GM18907 (cell line): ENCODE data around the gene KCTD16.

Source experiments
- ATAC-seq: cut with Tn5 transposase; IDR thresholded peaks from one replicate; pipeline ENCODE4 v1.9.1; 2021; ENCODE audit warnings: mild to moderate bottlenecking, moderate library complexity; ENCODE audit not compliant: unreplicated experiment

The KCTD16 gene

GRCh38 chr5:144448457-144448856 is 277.8 kb downstream of the KCTD16 start:
- ATAC-seq: no peak

- no peak for ATAC-seq
Observed at GRCh38 chr5:144451187-144451973, 280.7 kb downstream of the KCTD16 start.

DNA sequence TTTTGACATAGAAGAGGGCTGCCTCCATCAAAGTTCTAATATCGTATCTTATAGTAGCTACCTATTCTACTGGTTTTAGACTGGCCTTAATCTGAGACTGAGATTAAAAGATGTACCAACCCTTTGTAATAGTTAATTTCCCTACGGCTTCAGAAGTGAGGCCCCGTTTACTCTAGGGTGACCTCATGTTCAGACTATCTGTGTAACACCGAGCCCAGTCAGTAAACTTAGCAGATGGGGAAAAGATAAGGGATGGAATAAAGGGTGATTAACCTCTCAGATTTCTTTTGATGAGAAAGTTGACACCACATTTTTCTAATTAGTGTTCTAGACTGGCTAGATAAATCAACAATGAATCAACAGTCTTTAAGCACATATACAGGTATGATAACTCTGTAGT is 283.1 kb downstream of the KCTD16 start:
- no peak for ATAC-seq

GRCh38 chr5:144457160-144457559 is 286.5 kb downstream of the KCTD16 start:
- ATAC-seq: no peak

- no peak for ATAC-seq
Observed at GRCh38 chr5:144458216-144458615, 287.5 kb downstream of the KCTD16 start.

GRCh38 chr5:144460600-144460999 is 289.9 kb downstream of the KCTD16 start:
- no peak for ATAC-seq

DNA sequence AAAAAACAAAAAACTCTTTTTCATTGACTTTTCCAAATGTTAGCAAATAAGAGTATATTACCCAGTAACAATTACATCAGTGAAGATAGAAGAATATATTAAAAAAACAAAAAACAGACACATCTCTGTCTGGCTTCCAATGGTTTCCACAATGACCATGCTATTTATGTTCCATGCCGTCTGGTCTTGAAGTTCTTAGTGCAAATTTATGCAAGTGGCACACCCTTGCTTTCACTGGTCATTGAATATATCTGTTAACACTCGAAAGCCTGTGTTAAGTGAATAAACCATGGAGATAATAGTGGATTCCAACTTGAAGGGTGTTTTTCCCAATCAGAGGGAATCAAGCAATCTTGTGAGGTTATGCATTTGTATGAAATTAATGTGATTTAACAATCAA is 291.9 kb downstream of the KCTD16 start:
- ATAC-seq: no peak

DNA sequence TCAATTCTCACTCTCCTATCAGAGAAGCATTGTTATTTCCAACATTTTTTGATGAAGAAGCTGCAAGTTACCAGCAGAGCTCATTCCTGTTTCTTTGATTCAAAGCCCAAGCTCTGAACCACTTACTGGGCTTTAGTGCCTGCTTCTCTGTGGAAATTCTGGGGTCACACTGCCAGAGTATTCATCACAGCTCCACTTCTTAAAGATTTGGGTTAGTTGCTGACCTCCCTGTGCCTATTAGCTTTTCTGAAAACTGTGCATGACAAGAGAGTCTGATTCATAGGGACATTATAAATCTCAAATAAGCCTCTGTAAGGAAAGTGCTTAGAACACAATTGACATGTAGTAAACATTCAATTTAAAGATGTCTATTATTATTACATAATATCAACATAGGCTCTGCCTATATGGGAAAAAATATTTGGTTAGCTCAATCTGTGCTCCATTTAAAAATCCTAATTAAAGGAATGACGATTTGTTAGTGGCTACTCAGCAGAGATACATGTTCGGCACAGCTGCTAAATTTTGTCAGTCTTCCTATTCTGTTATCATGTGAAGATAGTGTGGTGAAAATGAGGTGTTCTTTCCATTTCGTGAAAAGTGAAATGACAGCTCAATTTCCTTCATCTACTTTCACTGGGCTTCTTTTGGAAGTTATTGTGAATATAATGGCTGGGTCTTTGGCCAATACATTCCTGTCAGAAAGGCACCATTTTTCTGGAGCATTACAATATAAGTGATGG is 293.0 kb downstream of the KCTD16 start:
- ATAC-seq: no peak

- no peak for ATAC-seq
Observed at GRCh38 chr5:144464306-144464705, 293.6 kb downstream of the KCTD16 start.

DNA sequence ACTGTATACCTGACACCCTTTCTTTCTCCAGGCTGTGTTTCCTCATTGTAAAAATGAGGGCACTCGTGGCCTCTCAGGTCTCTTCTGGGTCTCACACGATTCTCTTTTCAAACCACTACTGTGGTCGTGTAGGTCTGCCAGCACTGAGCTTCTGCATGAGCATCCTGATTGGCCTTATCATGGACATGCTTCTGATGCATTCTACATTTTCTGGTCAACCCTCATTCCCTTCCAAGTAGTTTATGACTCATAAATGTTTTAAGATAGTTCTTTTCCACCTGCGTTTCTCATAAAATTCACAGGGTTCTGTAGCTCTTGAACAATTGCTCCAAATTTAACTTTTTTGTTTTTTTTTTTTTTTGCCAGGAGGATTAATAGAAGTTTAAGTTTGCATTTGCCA is 294.8 kb downstream of the KCTD16 start:
- ATAC-seq: no peak

DNA sequence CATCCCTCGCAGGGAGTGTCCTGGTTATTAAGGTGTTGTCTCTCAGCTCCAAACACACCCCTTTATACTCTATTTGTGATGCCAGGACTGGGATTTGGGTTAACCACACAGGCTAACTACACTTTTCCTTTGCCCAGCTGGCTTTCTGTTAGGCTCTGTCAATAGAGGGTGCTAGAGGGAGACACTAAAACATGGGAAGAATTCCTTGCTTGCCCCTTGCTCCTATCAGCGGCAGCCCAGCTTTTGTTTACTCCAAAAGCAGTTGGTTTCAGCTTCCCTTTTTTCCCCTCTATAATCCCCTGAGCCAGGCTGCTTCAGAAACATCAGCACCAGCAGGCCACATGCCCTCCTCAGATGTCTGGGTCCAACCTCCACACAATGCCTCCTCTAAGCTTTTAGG is 297.1 kb downstream of the KCTD16 start:
- no peak for ATAC-seq

GRCh38 chr5:144468571-144468970 is 297.9 kb downstream of the KCTD16 start:
- no peak for ATAC-seq

- ATAC-seq: no peak
Observed at GRCh38 chr5:144469106-144469505, 298.4 kb downstream of the KCTD16 start.

DNA sequence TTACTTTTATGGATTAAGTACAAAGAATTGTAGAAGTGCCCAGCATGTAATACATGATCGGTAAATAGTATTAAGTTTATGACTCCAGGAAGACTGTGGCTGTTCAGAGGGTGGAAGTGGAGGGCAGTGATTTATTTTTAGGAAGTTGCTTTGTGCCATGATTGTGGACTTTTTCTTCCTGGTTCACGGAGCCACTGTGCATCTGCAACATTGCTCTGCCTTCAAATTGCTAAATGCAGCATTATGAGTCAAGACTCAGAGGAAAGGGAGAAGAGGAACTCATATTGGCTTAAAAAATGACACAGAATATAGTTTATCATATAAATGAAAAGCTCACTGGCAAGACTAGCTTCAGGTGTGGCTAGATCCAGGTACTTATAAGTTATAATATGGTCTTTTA is 301.5 kb downstream of the KCTD16 start:
- ATAC-seq: no peak

- no peak for ATAC-seq
Observed at GRCh38 chr5:144473650-144474049, 303.0 kb downstream of the KCTD16 start.

DNA sequence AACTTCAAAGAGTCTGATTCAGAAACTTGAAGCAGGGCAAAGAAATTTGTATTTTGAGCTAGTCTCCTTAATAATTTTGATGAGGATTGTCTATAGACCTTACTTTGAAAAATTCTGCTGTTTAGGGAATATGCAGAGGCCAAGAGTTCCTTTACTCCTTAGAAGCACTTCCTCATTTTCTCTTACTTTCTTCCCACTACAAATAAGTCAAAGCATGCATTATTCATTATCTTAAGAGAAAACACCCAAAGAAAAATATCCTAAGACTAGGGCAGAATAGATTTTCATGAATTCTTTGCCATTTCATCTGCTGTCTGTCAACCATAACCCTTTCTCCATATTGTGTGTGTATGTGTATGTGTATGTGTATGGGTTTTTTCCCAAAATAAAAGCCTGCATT is 307.9 kb downstream of the KCTD16 start:
- ATAC-seq: no peak

GRCh38 chr5:144481861-144482260 is 311.2 kb downstream of the KCTD16 start:
- ATAC-seq: no peak

GRCh38 chr5:144484124-144484897 is 313.6 kb downstream of the KCTD16 start:
- no peak for ATAC-seq

GRCh38 chr5:144485540-144485939 is 314.9 kb downstream of the KCTD16 start:
- ATAC-seq: no peak

- no peak for ATAC-seq
Observed at GRCh38 chr5:144487207-144487606, 316.5 kb downstream of the KCTD16 start.

DNA sequence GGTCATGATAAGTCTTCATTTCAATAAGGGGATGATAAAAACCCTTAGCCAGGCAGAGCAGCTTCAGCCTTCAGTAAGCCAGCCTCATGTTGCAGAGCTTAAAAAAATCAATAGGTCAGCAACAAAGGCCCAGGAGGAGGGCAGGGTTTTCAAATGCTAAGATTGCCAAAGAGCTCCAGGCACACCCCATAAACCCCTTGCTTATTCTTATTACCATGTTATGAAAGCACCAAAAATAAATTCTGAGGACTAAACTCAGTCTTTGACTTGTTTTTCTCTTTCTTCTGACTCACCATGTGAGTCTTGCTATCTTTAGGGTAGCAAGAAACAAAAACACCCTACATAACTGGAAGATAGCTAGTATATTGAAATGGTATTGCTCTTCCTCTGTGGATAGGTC is 317.1 kb downstream of the KCTD16 start:
- no peak for ATAC-seq

DNA sequence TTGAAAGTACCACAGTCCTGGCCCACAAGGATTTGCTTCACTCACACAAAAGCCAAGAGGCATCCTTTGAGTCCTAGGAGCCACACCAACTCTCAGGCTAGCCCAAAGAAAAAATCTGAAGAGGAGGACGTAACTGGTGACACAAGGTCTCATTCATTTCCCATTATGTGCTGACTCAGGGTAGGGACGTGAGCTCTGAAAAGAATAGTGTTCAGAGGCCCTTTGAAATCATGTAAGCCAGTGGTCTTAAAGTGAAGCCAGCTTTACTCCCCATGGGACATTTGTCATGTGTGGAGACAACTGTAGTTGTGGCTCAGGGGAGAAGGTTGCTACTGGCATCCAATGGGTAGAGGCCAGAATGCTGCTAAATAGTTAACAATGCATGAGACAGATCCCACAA is 332.4 kb downstream of the KCTD16 start:
- no peak for ATAC-seq
